ENCODE data around the gene RMI2.

The RMI2 gene

GRCh38 chr16:11328172-11329070, 16.8 kb upstream of the RMI2 start:
- DNase-seq (ENCODE audit: low read depth, low spot score), result peak; percentile 98

DNA sequence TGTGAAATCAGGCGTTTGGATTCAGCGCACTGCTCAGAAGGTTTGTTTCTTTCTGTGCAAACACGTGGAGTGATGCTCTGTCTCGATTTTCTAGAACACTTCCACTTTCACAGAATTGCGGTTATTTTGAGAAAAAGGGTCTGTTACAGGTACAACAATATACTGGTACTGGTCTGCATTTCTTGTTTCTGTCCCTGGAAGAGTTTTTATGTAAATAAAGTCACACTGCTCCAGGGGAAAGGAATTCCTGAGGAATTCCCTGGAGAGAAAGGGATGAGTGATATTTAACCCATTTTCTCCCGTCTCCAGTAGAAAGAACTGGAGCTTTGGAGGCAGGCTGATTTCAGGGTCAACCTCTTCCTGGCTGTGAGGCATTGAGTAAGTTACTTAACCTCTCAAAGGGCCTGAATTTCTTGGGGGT, 16.2 kb upstream of the RMI2 start:
- DNase-seq (ENCODE audit: low read depth, low spot score), result no peak

- DNase-seq (ENCODE audit: low read depth, low spot score), result no peak
Measured at GRCh38 chr16:11329891-11330290, 15.4 kb upstream of the RMI2 start.

DNA sequence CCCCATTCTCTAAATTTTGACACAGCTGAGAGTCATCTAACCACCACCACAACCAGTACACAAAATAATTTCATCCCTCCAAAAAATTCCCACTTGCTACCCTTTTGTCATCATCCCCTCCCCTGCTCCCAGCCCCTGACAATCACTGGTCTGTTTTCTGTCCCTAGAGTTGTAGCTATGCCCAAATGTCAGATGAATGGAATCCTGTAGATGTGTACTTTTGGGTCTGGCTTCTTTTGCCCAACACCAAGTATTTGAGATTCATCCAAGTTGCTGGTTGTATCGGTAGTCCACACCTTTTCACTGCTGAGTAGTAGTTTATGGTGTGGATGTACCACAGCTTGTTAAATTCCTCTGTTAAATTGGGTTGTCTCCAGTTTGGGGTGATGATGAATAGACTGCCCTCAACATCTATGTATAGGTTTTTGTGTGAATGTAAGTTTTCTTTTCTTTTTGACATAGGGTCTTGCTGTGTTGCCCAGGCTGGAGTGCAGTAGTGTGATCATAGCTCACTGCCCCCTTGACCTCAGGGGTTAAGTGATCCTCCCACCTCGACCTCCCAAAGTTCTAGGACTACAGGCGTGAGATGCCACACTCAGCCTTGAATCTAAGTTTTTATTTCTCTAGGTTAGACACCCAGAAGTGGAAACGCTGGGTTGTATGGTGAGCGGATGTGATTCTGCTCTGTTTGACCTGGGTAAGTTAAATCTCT, 14.6 kb upstream of the RMI2 start:
- DNase-seq (ENCODE audit: low read depth, low spot score), result no peak

DNA sequence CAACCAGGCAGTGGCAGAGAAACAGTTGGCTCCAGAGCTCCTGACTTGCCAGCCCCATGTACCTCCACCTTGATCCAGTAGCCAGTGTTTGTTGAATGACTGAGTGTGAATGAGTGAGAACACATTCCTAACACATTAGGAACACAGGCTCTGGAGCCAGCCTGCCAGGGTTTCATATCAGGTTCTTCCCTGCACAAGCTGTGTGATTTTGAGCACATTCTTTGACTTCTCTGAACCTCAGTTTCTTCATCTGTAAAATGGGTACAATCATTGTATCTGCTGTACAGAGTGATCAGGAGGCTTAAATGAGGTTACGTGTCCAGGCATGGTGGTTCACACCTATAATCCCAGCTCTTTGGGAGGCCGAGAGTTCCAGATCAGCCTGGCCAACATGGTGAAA, 13.3 kb upstream of the RMI2 start:
- no peak for DNase-seq (ENCODE audit: low read depth, low spot score)

DNA sequence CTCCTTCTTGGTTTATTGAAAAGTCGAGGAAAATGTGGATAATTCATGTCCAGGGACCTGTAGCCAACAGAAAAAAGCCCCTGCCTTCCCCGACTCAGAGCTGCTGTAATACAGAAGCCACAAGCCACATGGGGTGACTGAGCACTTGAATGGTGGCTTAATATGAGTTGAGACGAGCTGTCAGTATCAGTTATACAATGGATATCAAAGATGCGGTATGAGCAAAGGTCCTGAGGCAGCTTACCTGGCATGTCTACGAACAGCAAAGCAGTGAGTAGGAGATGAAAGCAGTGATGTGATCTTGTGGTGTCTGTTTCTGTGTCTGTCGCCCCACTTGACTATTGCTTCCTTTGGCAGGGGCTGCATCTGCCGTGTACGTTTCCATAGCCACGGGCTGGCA, 12.2 kb upstream of the RMI2 start:
- no peak for DNase-seq (ENCODE audit: low read depth, low spot score)

DNA sequence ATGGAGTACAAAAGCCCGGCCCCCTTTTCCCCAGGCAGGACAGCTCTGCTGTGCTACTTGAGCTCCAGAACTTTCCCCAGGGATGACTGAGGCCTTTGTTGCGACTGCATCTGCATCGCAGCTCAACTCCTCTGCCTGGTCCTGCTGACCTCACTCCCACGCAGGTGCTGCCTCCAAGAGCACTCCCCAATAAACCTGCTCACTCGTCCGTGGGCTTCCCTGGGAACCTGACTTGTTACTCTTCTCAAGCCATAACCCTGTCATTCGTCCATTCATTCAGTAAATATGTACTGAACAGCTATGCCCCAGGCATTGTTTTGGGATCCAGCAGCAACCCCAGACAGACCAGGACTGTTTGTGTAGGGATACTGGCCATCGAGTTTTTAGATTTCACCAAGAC, 11.6 kb upstream of the RMI2 start:
- no peak for DNase-seq (ENCODE audit: low read depth, low spot score)

GRCh38 chr16:11334831-11335404, 10.3 kb upstream of the RMI2 start:
- no peak for DNase-seq (ENCODE audit: low read depth, low spot score)

GRCh38 chr16:11339075-11339474, 6.2 kb upstream of the RMI2 start:
- no peak for DNase-seq (ENCODE audit: low read depth, low spot score)

- DNase-seq (ENCODE audit: low read depth, low spot score), result no peak
Measured at GRCh38 chr16:11340710-11341109, 4.5 kb upstream of the RMI2 start.

DNA sequence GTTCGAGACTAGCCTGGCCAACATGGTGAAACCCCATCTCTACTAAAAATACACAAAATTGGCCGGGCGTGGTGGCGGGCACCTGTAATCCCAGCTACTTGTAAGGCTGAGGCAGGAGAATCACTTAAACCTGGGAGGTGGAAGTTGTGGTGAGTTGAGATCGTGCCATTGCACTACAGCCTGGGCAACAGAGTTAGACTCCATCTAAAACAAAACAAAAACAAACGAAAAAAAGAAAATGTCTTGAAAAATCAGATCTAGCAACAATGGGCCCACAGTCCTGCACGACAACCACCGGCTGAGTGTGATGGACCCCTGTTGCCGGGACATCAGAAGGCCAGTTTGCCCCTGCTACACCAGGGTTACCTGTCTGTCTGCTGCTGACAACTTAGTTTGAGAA, 3.9 kb upstream of the RMI2 start:
- DNase-seq (ENCODE audit: low read depth, low spot score), result no peak

DNA sequence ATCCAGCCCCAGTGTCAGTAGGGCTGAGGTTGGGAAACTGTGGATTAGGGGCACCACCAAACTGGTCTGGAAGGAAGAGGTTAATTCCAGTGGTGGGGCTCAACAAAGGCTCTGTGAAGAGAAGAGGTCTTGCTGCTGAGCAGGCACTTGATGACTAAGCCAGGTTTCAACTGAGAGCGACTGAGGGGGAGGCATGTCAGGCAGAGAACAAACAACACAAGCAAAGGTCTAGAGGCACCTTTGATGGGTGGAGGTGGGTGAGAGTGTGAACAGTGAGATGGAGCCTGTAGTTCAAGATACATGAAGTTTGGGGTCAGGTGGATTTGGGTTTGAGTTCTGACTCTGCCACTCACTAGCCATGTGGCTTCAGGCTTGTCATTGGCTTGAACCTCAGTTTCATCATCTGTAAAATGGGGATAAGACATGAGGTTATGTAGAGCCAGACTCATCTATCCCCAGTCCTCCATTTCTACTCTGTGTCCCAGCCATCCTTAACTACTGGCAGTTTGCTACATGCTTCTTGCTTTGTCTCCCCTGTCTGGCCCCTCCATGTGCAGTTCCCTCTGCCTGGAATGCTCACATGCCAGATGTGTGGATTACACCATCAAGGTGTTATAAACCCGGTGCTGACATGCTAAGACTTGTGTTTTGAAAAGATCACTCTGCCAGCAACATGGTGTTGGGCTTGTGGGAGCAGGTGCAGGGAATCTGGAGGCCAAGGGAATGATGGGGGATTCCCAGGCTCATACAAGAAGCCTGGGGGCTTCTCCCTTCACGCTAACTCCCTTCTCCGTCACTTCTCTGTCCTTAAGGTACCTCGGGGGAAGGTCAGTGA, 3.0 kb upstream of the RMI2 start:
- DNase-seq (ENCODE audit: low read depth, low spot score), result no peak

DNA sequence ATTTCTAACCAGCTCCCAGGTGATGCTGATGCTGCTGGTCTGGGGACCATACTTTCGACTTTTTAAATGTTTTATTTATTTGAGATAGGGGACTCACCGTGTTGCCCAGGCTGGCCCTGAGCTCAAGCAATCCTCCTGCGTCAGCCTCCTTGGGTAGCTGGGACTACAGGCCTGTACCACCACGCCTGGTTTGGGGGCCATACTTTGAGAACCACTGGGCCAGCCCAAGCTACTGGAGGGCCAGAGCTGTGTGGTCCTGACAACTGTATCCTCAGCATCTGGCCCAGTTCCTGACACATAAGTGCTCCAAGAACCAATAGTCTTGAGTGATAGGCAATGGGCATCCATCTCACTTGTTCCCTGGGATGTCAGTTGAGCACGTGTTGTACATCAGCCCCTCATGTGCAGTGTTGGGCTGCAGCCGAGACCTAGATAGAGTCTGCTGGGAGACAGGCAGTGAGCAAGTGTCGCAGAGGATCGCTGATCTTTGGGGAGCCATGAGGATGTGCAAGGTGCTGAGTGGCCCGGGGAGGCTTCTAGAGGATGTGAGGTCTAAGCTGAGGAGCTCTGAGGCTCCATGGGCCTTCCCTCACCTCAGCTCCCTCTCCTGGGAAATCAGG, 1.6 kb downstream of the RMI2 start:
- no peak for DNase-seq (ENCODE audit: low read depth, low spot score)

- DNase-seq (ENCODE audit: low read depth, low spot score), result no peak
Measured at GRCh38 chr16:11347831-11348230, 2.6 kb downstream of the RMI2 start.

DNA sequence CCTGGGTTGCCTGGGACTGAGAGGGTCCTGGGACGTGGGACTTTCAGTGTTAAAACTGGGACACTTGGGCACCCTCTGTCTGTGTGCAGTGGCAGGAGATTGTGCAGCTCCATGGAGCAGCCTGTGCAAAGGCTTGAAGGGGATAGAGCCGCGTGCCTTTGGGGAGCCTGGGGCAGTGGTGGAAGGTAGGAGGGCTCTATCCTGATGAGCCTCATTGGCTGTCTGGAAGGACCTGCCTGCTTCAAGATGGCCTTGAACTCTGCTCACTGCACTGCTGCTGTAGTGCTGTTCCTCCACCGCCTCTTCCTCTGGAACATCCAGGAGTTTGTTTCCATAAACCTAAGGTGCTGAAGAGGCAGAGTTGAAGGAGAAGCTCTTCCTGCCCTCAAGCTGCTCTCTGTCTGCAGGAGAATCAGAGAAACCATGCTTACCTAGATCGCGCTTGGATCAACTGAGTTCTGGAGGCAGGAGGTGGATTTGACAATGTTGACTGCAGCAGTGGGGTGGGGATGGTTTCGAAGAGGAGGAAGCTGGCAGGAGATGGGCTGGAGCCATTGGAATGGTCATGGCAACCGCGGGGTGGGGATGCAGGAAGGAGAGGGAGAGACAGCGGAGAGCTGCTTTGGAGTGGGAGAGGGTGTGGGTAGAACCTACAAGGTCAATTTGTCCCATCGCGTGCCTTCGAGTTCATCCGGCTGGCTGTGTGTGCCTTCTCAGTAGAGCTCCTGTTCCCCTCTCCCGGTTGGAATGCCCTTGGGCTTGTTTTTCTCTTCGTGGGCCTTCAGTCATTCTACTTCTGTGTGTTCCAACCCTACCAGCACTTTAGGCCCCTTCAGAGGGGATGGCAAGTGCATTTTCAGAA, 3.7 kb downstream of the RMI2 start:
- no peak for DNase-seq (ENCODE audit: low read depth, low spot score)

GRCh38 chr16:11349599-11350276, 4.5 kb downstream of the RMI2 start:
- no peak for DNase-seq (ENCODE audit: low read depth, low spot score)

DNA sequence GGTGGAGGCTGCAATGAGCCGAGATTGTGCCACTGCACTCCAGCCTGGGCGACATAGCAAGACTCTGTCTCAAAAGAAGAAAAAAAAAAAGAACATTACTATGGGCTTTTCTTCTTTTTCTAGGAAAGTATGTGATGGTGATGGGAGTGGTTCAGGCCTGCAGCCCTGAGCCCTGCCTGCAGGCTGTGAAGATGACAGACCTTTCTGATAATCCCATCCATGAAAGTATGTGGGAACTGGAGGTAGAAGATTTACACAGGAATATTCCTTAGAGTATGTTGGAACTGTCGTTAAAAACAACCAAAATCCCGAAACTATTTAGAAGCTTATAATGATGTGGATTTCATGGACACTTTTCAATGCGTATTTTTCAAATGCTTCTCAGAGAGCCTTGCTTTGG, 5.3 kb downstream of the RMI2 start:
- DNase-seq (ENCODE audit: low read depth, low spot score), result no peak

DNA sequence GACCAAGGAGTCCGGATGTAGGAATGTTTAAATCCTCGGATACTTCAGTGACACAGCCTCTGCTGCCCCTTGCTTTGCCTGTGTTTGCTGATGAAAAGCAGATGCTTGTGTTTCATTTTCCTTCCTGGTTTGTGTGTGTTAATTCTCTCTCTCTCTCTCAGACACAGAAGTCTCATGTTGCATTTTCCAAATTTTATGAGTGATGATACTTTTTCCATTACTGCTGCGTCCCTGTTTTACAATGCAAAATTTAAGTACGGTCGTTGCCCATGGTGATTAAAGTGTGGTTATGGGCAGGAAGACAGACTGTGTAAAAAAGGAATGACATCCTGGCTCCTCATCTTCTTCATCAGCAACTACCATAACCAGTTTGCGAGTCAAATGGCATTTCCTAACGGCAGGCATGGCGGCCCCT, 5.7 kb downstream of the RMI2 start:
- no peak for DNase-seq (ENCODE audit: low read depth, low spot score)

DNA sequence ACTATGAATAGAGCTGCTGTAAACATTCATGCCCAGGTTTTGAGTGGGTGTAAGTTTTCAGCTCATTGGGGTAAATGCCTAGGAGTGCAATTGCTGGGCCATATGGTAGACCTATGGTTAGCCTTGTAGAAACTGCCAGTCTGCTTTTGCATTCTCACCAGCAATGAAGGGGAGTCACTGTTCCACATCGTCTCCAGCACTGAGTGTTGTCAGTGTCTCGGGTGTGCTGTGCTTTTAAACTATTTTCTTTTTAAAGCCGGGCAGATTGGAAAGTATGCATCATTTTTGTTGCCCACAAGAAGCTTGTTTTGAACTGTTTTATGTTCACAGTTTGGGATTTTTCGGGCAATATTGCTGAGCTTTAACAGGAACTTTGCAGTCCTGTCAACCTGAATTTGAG, 7.9 kb downstream of the RMI2 start:
- DNase-seq (ENCODE audit: low read depth, low spot score), result no peak

- DNase-seq (ENCODE audit: low read depth, low spot score), result no peak
Measured at GRCh38 chr16:11354407-11354732, 9.1 kb downstream of the RMI2 start.
